DOHH2 (cell line): ENCODE measurements around the gene AKAP4.

Experiments
- H3F3A ChIP-seq: fragments of 200-600 bp; sonication (generic), shearing (Covaris generic); 2 replicates; pipeline ENCODE4 v1.6.0; 2016; ENCODE audit warnings: antibody characterized with exemption, mild to moderate bottlenecking; ENCODE audit not compliant: control insufficient read depth, insufficient read depth
- H3K27ac ChIP-seq: fragments of 200-600 bp; sonication (generic); 2 replicates; pipeline ENCODE4 v1.5.1; 2014; ENCODE audit warnings: low read depth, mild to moderate bottlenecking, low read length, moderate library complexity
- H3K27me3 ChIP-seq: fragments of 200-600 bp; sonication (generic); 2 replicates; pipeline ENCODE4 v1.6.1; 2014; ENCODE audit warnings: mild to moderate bottlenecking, low read length, mixed read lengths; ENCODE audit not compliant: control insufficient read depth
- H3K36me3 ChIP-seq: fragments of 200-600 bp; sonication (generic); 2 replicates; pipeline ENCODE4 v1.6.1; 2014; ENCODE audit warnings: mild to moderate bottlenecking, low read length, moderate library complexity, mixed read lengths; ENCODE audit not compliant: control insufficient read depth
- H3K4me1 ChIP-seq: fragments of 200-600 bp; sonication (generic); 2 replicates; pipeline ENCODE4 v1.6.1; 2014; ENCODE audit warnings: mild to moderate bottlenecking, low read length, mixed read lengths; ENCODE audit not compliant: control insufficient read depth
- H3K4me2 ChIP-seq: fragments of 200-600 bp; sonication (generic); 2 replicates; pipeline ENCODE4 v1.6.0; 2014; ENCODE audit warnings: mild to moderate bottlenecking, low read length, moderate library complexity
- H3K4me3 ChIP-seq: fragments of 200-600 bp; sonication (generic); 2 replicates; pipeline ENCODE4 v1.5.1; 2014; ENCODE audit warnings: mild to moderate bottlenecking, low read length, mixed read lengths
- H3K79me2 ChIP-seq: fragments of 200-600 bp; sonication (generic); 2 replicates; pipeline ENCODE4 v1.6.1; 2014; ENCODE audit warnings: mild to moderate bottlenecking, low read length, mixed read lengths; ENCODE audit not compliant: control insufficient read depth
- H3K9me2 ChIP-seq: fragments of 200-600 bp; sonication (generic); replicated peaks from 2 replicates; pipeline ENCODE4 v1.6.1; 2014; ENCODE audit warnings: mild to moderate bottlenecking, low read length, mixed read lengths; ENCODE audit not compliant: control insufficient read depth
- H3K9me3 ChIP-seq: fragments of 200-600 bp; sonication (generic); 2 replicates; pipeline ENCODE4 v1.6.1; 2014; ENCODE audit warnings: antibody characterized with exemption, low read length, mixed read lengths; ENCODE audit not compliant: control insufficient read depth, insufficient read depth
- H4K20me1 ChIP-seq: fragments of 200-600 bp; sonication (generic); 2 replicates; pipeline ENCODE4 v1.6.0; 2014; ENCODE audit warnings: low read depth, mild to moderate bottlenecking, antibody characterized with exemption, low read length, moderate library complexity; ENCODE audit not compliant: control insufficient read depth, insufficient read depth
- CTCF ChIP-seq: fragments of 200-600 bp; sonication (generic); IDR thresholded peaks from one replicate; pipeline ENCODE4 v1.5.1; 2014; ENCODE audit warnings: antibody characterized with exemption, mild to moderate bottlenecking, low read depth, low read length; ENCODE audit not compliant: poor library complexity, severe bottlenecking
- EZH2phosphoT487 ChIP-seq: fragments of 200-600 bp; sonication (generic); IDR thresholded peaks from 2 replicates; pipeline ENCODE4 v1.6.1; 2017; ENCODE audit warnings: borderline replicate concordance, mild to moderate bottlenecking, antibody characterized with exemption, low read length, moderate library complexity, mixed read lengths

Gene AKAP4, protein sequence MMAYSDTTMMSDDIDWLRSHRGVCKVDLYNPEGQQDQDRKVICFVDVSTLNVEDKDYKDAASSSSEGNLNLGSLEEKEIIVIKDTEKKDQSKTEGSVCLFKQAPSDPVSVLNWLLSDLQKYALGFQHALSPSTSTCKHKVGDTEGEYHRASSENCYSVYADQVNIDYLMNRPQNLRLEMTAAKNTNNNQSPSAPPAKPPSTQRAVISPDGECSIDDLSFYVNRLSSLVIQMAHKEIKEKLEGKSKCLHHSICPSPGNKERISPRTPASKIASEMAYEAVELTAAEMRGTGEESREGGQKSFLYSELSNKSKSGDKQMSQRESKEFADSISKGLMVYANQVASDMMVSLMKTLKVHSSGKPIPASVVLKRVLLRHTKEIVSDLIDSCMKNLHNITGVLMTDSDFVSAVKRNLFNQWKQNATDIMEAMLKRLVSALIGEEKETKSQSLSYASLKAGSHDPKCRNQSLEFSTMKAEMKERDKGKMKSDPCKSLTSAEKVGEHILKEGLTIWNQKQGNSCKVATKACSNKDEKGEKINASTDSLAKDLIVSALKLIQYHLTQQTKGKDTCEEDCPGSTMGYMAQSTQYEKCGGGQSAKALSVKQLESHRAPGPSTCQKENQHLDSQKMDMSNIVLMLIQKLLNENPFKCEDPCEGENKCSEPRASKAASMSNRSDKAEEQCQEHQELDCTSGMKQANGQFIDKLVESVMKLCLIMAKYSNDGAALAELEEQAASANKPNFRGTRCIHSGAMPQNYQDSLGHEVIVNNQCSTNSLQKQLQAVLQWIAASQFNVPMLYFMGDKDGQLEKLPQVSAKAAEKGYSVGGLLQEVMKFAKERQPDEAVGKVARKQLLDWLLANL

GRCh38 chrX:50200907-50201306 is at the start of gene AKAP4:
AKAP4 (minus strand) TSS chrX:50201007; CDS start chrX:50200889, 118 bp downstream.
- no peaks in the 10 kb centered on the region for H3K79me2 ChIP-seq
- no peak within 1 kb of the TSS for H3K4me3 ChIP-seq
- no peaks in the 10 kb centered on the region for H3K36me3 ChIP-seq
- no peaks in the 10 kb centered on the region for H3F3A ChIP-seq
- no peaks in the 10 kb centered on the region for H3K27me3 ChIP-seq
- TF ChIP-seq EZH2phosphoT487 = no peak
- TF ChIP-seq CTCF = no peak
- H3K4me1 ChIP-seq = peaks cover 9% of the 10 kb centered on the region
- no peak within 1 kb of the TSS for H3K27ac ChIP-seq
- no peak within 1 kb of the TSS for H3K4me2 ChIP-seq
- no peaks in the 10 kb centered on the region for H4K20me1 ChIP-seq
- H3K9me3 ChIP-seq = no peaks in the 10 kb centered on the region
- no peaks in the 10 kb centered on the region for H3K9me2 ChIP-seq

- H3F3A ChIP-seq = no peaks in the 10 kb centered on the region
- H3K4me1 ChIP-seq = no peaks in the 10 kb centered on the region
- TF ChIP-seq CTCF (peak; percentile 23), EZH2phosphoT487 (no peak)
- H3K4me3 ChIP-seq = no peak overlapping the region
- no peaks in the 10 kb centered on the region for H3K27me3 ChIP-seq
- H4K20me1 ChIP-seq = no peaks in the 10 kb centered on the region
- H3K79me2 ChIP-seq = no peaks in the 10 kb centered on the region
- H3K27ac ChIP-seq = no peak overlapping the region
- H3K9me2 ChIP-seq = no peaks in the 10 kb centered on the region
- H3K4me2 ChIP-seq = no peak overlapping the region
- H3K9me3 ChIP-seq = no peaks in the 10 kb centered on the region
- no peaks in the 10 kb centered on the region for H3K36me3 ChIP-seq
Measured at GRCh38 chrX:50211510-50211909, 10.7 kb upstream of the AKAP4 start.

DNA sequence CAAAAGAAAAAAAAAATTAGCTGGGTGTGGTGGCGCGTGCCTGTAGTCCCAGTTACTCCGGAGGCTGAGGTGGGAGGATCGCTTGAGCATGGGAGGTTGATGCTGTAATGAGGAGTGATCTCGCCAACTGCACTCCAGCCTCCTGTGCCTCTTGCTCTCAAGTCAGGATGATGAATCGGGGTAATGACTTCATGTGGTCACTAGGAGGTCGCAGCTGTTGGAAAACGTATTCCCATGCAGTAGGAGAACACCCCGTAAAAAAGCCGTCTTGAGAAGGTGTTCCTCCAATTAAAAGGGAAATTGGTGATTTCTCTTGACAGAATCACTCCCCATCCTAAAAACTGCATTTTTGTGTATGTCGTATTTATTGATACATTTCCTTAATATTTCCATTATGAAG is 5.9 kb upstream of the AKAP4 start:
- no peaks in the 10 kb centered on the region for H3K9me3 ChIP-seq
- H4K20me1 ChIP-seq = no peaks in the 10 kb centered on the region
- H3K4me2 ChIP-seq = no peak overlapping the region
- H3K4me1 ChIP-seq = peaks cover 9% of the 10 kb centered on the region
- H3K79me2 ChIP-seq = no peaks in the 10 kb centered on the region
- no peaks in the 10 kb centered on the region for H3K9me2 ChIP-seq
- no peaks in the 10 kb centered on the region for H3K27me3 ChIP-seq
- H3K4me3 ChIP-seq = no peak overlapping the region
- H3K36me3 ChIP-seq = no peaks in the 10 kb centered on the region
- H3F3A ChIP-seq = no peaks in the 10 kb centered on the region
- TF ChIP-seq CTCF (no peak), EZH2phosphoT487 (no peak)
- H3K27ac ChIP-seq = no peak overlapping the region
